Measurements from ENCODE around the gene MYO3B.

Gene MYO3B

GRCh38 chr2:170488807-170489206 is 310.9 kb downstream of the MYO3B start:
- Histone ChIP-seq H3K9me3 (replicated peaks; ENCODE audit: insufficient read depth, low read length) (no peaks in the 10 kb centered on the region), H3F3A (ENCODE audit: insufficient read depth, low read length) (no peaks in the 10 kb centered on the region), H3K4me3 (ENCODE audit: low read length) (no peak overlapping the region), H3K9ac (ENCODE audit: low read length) (no peak overlapping the region), H3K27me3 (replicated peaks; ENCODE audit: insufficient read depth, low read length) (no peaks in the 10 kb centered on the region), H2AFZ (ENCODE audit: low read length) (no peak overlapping the region), H3K79me2 (ENCODE audit: low read length) (no peaks in the 10 kb centered on the region), H3K36me3 (replicated peaks; ENCODE audit: insufficient read depth, low read length) (no peaks in the 10 kb centered on the region), H3K4me1 (ENCODE audit: low read length) (no peaks in the 10 kb centered on the region), H3K9me2 (replicated peaks; ENCODE audit: insufficient read depth, low read length) (no peaks in the 10 kb centered on the region), H3K27ac (ENCODE audit: low read length) (no peak overlapping the region), H3K4me2 (ENCODE audit: low read depth, low read length) (no peak overlapping the region), H4K20me1 (ENCODE audit: insufficient read depth, low read length) (no peaks in the 10 kb centered on the region)
- TF ChIP-seq EZH2 (optimal IDR thresholded peaks at IDR 0.05; ENCODE audit: low read depth, low read length) (no peak), EZH2phosphoT487 (IDR thresholded peaks at IDR 0.05; ENCODE audit: low read length) (no peak)
- TF ChIP-seq, protein P1, sequence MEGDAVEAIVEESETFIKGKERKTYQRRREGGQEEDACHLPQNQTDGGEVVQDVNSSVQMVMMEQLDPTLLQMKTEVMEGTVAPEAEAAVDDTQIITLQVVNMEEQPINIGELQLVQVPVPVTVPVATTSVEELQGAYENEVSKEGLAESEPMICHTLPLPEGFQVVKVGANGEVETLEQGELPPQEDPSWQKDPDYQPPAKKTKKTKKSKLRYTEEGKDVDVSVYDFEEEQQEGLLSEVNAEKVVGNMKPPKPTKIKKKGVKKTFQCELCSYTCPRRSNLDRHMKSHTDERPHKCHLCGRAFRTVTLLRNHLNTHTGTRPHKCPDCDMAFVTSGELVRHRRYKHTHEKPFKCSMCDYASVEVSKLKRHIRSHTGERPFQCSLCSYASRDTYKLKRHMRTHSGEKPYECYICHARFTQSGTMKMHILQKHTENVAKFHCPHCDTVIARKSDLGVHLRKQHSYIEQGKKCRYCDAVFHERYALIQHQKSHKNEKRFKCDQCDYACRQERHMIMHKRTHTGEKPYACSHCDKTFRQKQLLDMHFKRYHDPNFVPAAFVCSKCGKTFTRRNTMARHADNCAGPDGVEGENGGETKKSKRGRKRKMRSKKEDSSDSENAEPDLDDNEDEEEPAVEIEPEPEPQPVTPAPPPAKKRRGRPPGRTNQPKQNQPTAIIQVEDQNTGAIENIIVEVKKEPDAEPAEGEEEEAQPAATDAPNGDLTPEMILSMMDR (IDR thresholded peaks at IDR 0.05; ENCODE audit: low read length): no peak
- DNase-seq: no peak

- DNase-seq: no peak
- no peak overlapping the region for H3K27ac ChIP-seq (ENCODE audit: low read length)
- no peaks in the 10 kb centered on the region for H3K36me3 ChIP-seq (replicated peaks; ENCODE audit: insufficient read depth, low read length)
- H3K9ac ChIP-seq (ENCODE audit: low read length): no peak overlapping the region
- H3F3A ChIP-seq (ENCODE audit: insufficient read depth, low read length): no peaks in the 10 kb centered on the region
- no peaks in the 10 kb centered on the region for H4K20me1 ChIP-seq (ENCODE audit: insufficient read depth, low read length)
- H3K9me3 ChIP-seq (replicated peaks; ENCODE audit: insufficient read depth, low read length): no peaks in the 10 kb centered on the region
- no peak overlapping the region for H2AFZ ChIP-seq (ENCODE audit: low read length)
- no peaks in the 10 kb centered on the region for H3K79me2 ChIP-seq (ENCODE audit: low read length)
- no peak overlapping the region for H3K4me2 ChIP-seq (ENCODE audit: low read depth, low read length)
- no peak overlapping the region for H3K4me3 ChIP-seq (ENCODE audit: low read length)
- TF ChIP-seq, protein P1 (IDR thresholded peaks at IDR 0.05; ENCODE audit: low read length): no peak
- TF ChIP-seq EZH2phosphoT487 (IDR thresholded peaks at IDR 0.05; ENCODE audit: low read length) (no peak), EZH2 (optimal IDR thresholded peaks at IDR 0.05; ENCODE audit: low read depth, low read length) (no peak)
- H3K9me2 ChIP-seq (replicated peaks; ENCODE audit: insufficient read depth, low read length): no peaks in the 10 kb centered on the region
- no peaks in the 10 kb centered on the region for H3K27me3 ChIP-seq (replicated peaks; ENCODE audit: insufficient read depth, low read length)
- no peaks in the 10 kb centered on the region for H3K4me1 ChIP-seq (ENCODE audit: low read length)
These were observed 314.1 kb downstream of the MYO3B start for GRCh38 chr2:170492010-170492409.

- Histone ChIP-seq H3K36me3 (replicated peaks; ENCODE audit: insufficient read depth, low read length) (no peaks in the 10 kb centered on the region), H3K9me2 (replicated peaks; ENCODE audit: insufficient read depth, low read length) (no peaks in the 10 kb centered on the region), H3K79me2 (ENCODE audit: low read length) (no peaks in the 10 kb centered on the region), H2AFZ (ENCODE audit: low read length) (no peak overlapping the region), H4K20me1 (ENCODE audit: insufficient read depth, low read length) (no peaks in the 10 kb centered on the region), H3F3A (ENCODE audit: insufficient read depth, low read length) (no peaks in the 10 kb centered on the region), H3K9ac (ENCODE audit: low read length) (no peak overlapping the region), H3K4me1 (ENCODE audit: low read length) (no peaks in the 10 kb centered on the region), H3K9me3 (replicated peaks; ENCODE audit: insufficient read depth, low read length) (no peaks in the 10 kb centered on the region), H3K4me2 (ENCODE audit: low read depth, low read length) (no peak overlapping the region), H3K27ac (ENCODE audit: low read length) (no peak overlapping the region), H3K4me3 (ENCODE audit: low read length) (no peak overlapping the region), H3K27me3 (replicated peaks; ENCODE audit: insufficient read depth, low read length) (no peaks in the 10 kb centered on the region)
- TF ChIP-seq EZH2phosphoT487 (IDR thresholded peaks at IDR 0.05; ENCODE audit: low read length) (no peak), EZH2 (optimal IDR thresholded peaks at IDR 0.05; ENCODE audit: low read depth, low read length) (no peak)
- TF ChIP-seq, protein P1 (IDR thresholded peaks at IDR 0.05; ENCODE audit: low read length): no peak
- no peak for DNase-seq
These were observed 315.6 kb downstream of the MYO3B start for GRCh38 chr2:170493426-170494097.
